Erythroblast (primary cell): ENCODE measurements around the gene BCL2.

Experiments used
- DNase-seq, 2 experiments: peaks; one replicate each; lab custom pipeline; 2025; lab: John Stamatoyannopoulos, UW
- GATA1 ChIP-seq: IDR thresholded peaks from 2 replicates; pipeline ENCODE4 v1.6.1; 2011; ENCODE audit warnings: low read depth, mild to moderate bottlenecking, control low read depth, low read length, moderate library complexity
- POLR2A ChIP-seq: IDR thresholded peaks from 2 replicates; pipeline ENCODE4 v1.6.1; 2011; ENCODE audit warnings: mild to moderate bottlenecking, low read length

BCL2 gene

DNA sequence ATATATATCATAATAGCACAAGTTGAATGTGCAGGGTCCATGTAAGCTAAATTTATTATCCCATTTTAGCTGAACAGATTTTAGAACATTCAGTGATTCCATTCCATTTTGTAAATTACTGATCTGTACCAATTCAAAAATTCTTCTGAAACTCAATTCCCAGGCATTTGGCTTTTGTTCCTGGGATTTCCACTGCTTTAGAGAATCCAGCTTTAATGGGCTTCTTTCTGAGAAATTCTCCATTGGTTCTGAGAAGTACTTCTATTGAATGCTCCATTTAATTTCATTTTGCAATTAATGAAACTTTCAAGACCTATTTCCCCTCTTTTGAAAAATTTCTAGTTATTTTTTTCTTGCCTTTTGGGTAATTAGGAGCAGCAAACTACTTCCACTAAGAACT is 36.8 kb downstream of the BCL2 start:
- TF ChIP-seq GATA1: no peak
- TF ChIP-seq POLR2A: no peak
- no peak for DNase-seq

DNA sequence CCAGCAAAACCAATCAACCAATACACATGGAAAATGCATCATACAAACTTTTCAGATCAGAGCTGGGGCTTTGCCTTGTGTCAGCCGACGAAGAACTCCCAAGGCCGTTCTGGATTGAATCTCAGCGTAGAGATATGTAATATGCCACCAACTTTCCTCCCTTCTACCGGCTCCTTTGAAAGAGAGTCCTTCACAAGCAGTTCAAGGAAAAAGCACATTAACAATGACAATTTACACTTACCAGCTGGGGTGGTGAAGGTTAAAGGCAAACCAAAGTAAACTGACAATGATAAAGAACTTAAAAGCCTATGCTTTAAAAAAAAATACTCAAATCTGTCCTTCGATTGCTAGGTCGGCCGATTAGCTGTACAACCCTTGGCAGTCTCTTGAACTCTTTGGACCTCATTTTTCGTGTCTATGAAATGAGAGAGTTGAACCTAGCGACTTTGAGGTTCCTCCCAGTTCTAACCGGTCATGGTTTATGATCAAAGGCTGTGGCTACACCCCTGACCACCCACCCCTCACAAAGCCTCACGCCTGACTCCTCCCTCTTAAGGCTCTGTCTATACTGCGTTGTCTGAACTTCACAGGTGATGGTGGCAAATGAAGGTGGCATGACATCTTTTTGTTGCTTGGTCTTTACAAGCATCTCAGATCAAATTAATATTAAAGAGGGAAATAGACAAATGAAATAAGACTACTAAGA is 46.2 kb downstream of the BCL2 start:
- no peak for DNase-seq
- TF ChIP-seq POLR2A (no peak), GATA1 (no peak)

DNA sequence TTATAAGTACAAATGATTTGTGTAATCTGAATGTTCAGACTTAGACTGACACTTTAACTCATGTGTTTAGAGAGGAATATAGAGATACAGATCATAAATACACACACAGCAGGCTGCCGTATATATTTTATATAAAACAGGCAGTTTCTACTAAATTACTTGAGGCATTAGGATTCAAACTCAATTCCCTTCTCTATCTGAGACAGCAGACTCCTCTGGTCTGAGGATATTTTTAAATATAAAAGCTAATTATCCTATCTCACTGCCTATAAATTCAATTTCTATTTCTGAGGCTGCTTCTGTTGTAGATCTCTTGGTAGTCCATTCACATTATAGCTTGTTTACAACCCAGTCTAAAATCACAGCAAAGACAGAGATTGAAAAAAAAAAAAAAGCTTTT is 46.9 kb downstream of the BCL2 start:
- DNase-seq: no peak
- no peak for TF ChIP-seq POLR2A

DNA sequence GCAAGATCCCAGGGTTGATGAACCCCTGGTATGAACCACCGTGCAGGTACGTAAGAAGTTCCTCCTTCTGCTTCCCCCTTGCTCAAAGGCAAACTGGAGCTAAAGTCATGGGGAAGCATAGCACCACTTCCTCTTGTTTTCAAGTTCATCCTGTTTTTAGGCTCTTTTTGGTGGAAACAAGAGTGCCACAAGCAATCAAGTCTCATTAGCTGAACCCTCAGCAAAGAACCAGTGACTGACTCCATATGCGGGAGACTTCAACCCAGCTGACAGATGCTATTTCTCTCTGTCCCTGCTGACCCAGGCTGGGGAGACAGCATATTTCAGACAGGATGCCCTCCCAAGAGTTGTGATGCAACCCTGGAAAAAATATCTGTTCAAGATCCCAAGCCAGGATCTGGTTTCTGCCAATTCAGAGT is 47.7 kb downstream of the BCL2 start:
- DNase-seq: no peak
- TF ChIP-seq POLR2A (no peak), GATA1 (no peak)

DNA sequence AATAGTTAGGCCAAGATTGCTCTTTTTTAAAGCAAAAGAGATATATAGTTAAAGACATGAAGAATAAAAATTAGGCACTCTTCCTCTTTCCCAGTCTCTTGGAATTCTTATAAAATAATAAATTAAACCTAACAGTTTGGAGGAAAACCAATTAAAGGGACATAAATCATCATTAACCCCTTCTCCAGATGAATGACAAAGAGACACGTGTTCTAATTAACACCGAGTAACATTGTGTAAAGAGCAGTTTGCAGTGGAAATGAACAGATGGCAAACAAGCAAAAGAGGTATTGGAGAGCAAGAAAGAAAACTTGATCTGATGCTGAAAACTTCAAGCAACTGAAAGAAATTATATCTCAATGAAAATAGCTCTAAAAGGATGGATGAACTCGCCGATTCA is 48.4 kb downstream of the BCL2 start:
- no peak for DNase-seq
- TF ChIP-seq GATA1 (no peak), POLR2A (no peak)

DNA sequence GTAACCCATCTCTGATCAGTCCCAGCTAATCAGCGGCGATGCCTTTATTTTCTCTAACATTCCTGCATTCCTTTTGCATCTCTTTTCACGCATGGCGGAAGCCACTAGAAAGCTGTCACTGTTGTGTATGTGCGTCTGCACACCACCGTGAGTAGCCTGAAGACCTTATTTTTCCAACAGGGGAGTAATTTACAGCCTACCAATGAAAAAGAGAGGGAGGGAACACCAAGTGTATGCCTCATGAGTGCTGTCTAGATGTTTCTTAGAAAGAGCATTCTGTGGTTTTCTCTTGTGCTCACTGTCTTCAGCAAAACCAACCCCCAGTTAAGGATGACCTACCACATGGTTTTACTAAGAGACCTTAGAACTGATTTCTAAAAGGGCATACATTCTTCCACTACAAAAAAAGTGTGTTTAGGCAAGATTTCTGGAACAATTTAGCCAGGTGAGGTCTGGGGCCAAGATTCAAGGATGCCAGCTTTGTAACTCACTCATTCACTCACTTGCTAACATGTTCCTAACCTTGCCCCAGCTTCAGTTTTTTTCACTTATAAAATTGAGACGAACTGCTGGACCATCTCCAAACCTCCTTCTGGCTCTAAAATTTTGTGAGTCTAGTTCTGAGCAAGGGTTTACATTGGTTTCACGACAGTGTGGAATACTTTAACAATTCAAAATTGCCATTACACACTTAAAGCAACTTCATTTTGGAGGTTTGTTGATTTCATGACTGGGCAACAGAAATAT is 51.4 kb downstream of the BCL2 start:
- TF ChIP-seq GATA1: no peak
- no peak for TF ChIP-seq POLR2A
- DNase-seq: no peak

DNA sequence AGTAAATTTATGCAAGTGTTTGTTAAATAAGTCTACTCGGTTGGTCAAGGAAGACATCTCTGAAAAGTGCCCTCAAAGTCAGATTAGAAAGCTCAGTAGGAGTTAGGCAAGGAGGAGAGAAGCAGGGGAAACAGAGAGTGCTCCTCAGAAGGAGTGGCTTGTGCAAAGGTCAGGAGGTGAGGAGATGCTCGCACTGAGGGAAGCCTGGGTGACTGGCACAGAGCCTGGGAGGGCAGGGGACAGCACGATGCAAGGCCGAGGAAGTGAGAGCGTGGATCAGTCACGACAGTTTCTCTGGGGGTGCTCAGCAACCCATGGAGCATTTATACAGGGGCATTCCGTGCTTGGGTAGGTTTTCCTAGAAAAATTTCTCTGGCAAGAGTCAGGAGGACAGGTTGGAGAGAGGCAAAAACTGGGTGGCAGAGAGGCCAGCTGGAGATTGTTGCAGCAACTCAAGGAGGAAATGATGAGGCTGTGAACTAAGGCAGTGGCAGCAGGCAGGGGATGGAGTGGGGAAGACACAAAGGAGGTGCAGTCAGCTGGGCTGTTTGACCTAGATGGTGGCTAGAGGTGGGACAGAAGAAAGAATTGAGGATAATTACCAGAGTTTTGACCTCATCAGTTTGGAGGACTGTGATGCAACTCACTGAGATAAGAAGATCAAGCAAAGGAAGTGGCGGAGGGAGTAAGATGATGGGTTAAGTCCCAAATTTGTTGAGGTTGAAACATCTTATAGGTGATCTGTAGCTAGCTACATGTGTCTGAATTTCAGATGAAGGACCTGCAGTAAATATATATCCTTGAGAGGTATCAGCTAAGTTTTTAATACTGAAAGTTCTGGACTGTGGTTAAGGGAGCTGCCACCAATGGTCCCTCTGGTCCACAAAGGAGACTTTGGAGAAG is 52.4 kb downstream of the BCL2 start:
- DNase-seq: no peak
- TF ChIP-seq POLR2A: no peak
- TF ChIP-seq GATA1: no peak

DNA sequence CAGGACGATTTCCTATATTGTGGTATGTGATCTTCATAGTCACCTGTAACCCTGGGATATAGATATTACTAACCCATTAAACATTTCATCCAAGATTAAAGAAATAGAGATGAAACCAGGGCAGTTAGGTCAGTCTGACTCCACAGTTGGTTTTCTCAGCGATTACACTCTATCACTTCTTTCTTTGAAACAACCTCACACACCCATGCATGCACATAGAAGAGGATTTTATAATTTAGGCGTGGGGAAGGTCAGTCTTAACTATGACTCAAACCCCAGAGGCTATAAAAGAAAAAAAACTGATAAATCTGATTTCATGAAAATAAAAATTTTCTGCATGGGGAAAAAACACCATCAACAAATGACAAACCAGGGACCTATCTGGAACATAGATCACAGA is 54.2 kb downstream of the BCL2 start:
- TF ChIP-seq GATA1 (no peak), POLR2A (no peak)
- DNase-seq: no peak

DNA sequence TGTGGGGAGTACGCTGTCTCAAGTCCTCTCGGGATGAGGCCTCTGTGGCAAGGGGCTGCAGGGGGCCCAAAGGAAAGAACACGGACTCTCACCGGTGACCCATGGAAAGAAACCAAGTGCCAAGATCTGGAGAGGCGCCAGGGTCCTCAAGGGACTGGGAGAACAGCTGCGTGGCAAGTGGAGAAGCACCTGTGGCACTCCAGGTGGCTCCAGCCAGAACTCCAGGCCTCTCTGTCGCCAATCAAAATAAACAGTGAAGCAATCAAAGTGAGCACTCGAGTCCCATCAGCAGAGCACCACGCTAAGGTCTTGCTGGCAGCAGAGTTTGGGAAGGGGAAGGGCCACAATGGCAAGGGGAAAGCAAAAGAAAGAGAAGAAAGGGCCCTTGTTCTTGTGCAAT is 54.7 kb downstream of the BCL2 start:
- TF ChIP-seq POLR2A (no peak), GATA1 (no peak)
- no peak for DNase-seq

DNA sequence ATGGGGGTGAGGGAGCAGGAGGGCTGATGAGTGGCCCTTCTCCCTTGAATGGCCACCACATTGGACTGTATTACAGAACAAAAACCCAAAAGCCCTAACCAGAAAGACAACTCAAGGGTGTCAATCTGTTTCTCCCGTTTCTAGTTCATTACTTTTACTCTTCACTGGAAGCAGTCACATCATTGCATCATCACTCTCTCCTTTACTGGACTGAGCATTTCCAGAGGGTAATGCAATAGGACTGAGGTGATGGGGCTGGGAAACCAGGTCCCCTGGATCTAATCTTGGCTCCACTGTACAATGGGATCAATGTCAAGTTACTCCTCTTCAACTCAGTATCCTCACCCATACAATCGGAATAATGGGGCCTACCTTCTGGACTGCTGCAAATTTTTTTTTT is 56.1 kb downstream of the BCL2 start:
- DNase-seq: no peak
- TF ChIP-seq GATA1 (no peak), POLR2A (no peak)

DNA sequence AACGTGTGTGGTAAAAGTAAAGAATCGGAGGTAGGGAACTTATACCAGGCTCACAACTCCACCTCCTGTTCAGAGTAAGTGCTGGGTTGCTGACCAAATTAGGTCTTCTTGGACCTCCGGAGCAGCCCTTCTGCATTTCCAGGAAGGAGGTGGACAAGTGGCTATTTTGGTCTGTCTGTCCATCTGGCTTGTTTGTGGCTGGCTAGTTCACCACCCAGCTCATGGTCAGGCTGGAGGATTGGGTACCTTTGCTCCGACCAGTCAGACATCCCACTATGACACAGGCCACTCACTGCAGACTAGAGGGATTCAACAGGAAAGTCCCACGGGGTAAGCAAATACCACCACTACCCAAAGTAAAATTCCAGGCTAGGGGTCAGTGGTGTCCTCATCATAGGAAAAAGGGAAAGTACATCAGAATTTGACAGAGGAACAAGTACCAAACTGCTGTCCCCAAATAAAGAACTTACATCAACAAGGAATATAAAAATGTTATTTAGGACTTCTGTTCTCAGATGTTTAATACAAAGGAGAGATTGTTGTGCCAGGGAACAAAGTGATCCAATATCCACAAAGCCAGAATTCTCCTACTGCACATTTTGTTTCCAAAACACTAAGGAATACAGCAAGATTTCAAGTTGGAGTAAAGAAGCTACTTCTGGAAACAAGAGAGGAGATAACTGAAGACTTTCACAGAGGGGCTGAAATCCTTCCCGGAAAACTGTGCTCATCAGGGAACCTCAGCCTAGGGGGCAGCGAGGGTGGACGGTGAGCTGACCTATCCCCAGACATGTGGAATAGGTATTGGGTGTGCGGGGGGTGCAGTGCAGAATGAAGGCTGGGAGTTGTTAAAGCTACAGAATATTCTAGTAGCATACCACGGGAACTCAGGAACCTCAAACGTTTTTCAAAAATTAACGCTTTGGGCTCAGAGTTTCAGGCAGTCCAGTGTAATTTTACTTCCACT is 56.9 kb downstream of the BCL2 start:
- no peak for DNase-seq

DNA sequence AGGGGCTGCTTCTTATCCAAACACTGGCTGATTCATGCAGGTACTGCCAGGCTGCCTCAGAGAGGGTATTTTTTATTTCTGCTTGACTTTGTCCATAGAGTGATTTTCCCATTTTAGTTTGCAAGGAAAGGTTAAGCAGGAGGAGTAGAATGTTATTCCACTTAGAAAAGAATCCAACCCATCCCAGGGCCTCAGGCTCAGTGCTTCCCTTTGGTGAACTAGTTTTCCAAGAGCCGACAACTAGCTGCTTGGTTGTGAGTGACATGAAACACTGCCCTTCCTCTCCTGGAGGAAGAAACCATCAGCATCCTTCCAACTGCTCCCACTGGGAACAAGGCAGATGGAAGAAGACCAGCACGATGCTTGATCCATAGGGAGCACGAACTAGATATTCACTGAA is 58.5 kb downstream of the BCL2 start:
- TF ChIP-seq POLR2A (no peak), GATA1 (no peak)
- no peak for DNase-seq

More for the DNA sequence above, 56.9 kb downstream of the BCL2 start:
- TF ChIP-seq GATA1 (no peak), POLR2A (no peak)

DNA sequence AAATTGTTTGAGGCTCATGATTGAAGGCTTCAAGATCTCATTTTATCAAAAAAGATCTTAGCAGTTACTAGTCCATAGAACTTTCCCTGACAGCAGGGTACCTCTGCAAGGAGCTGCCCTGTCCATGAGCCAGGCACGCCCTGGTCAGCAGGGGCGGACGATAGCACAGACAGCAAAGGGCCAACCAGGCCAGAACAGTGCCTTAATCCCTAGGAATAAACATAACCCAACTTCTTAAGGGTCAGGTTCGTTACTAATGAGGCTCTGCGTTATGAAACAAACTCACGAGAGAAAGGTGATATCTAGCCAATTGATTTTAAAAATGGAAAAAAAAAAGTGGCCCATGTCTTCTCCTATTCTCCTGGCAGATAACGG is 59.2 kb downstream of the BCL2 start:
- no peak for DNase-seq
- TF ChIP-seq POLR2A (no peak), GATA1 (no peak)
